HUES48 (cell line): ENCODE results near the gene PARD3.

Experiments used
- H3K27ac ChIP-seq: one replicate; pipeline ENCODE4 v1.7.0; 2013; ENCODE audit warnings: low read depth, low read length, inconsistent platforms
- H3K27me3 ChIP-seq: 2 replicates; pipeline ENCODE4 v1.6.1; 2013; ENCODE audit warnings: mild to moderate bottlenecking, low read length; ENCODE audit not compliant: control insufficient read depth, insufficient read depth
- H3K36me3 ChIP-seq: 2 replicates; pipeline ENCODE4 v1.6.1; 2013; ENCODE audit warnings: low read length; ENCODE audit not compliant: control insufficient read depth, insufficient read depth
- H3K4me1 ChIP-seq: 2 replicates; pipeline ENCODE4 v1.6.1; 2013; ENCODE audit warnings: mild to moderate bottlenecking, low read length; ENCODE audit not compliant: control insufficient read depth, insufficient read depth
- H3K4me3 ChIP-seq: 2 replicates; pipeline ENCODE4 v1.5.1; 2013; ENCODE audit warnings: mild to moderate bottlenecking, low read depth, low read length
- H3K9ac ChIP-seq: 2 replicates; pipeline ENCODE4 v1.6.1; 2013; ENCODE audit warnings: mild to moderate bottlenecking, low read depth, low read length, moderate library complexity
- H3K9me3 ChIP-seq: 2 replicates; pipeline ENCODE4 v1.6.1; 2013; ENCODE audit warnings: low read length; ENCODE audit not compliant: control insufficient read depth, insufficient read depth

Gene PARD3

GRCh38 chr10:34420273-34420672, 394.8 kb downstream of the PARD3 start:
- Histone ChIP-seq H3K27me3 (no peaks in the 10 kb centered on the region), H3K4me1 (peaks cover 59% of the 10 kb centered on the region), H3K9me3 (no peaks in the 10 kb centered on the region), H3K4me3 (peak overlapping the region; percentile 12; the same call in 1 of the 2 replicates), H3K36me3 (no peaks in the 10 kb centered on the region), H3K27ac (no peak overlapping the region), H3K9ac (no peak overlapping the region)

- Histone ChIP-seq H3K9ac (no peak overlapping the region), H3K27ac (no peak overlapping the region), H3K9me3 (no peaks in the 10 kb centered on the region), H3K27me3 (no peaks in the 10 kb centered on the region), H3K4me1 (peaks cover 39% of the 10 kb centered on the region), H3K36me3 (no peaks in the 10 kb centered on the region), H3K4me3 (no peak overlapping the region)
These were observed 400.1 kb downstream of the PARD3 start for GRCh38 chr10:34415039-34415438.

- Histone ChIP-seq H3K9me3 (no peaks in the 10 kb centered on the region), H3K27me3 (no peaks in the 10 kb centered on the region), H3K36me3 (no peaks in the 10 kb centered on the region), H3K4me1 (peaks cover 34% of the 10 kb centered on the region), H3K9ac (no peak overlapping the region), H3K4me3 (no peak overlapping the region), H3K27ac (peak overlapping the region; percentile 81)
These were observed 401.1 kb downstream of the PARD3 start for GRCh38 chr10:34413756-34414587.

- Histone ChIP-seq H3K27ac (peak overlapping the region; percentile 81), H3K9ac (no peak overlapping the region)
These were observed 401.9 kb downstream of the PARD3 start for GRCh38 chr10:34413214-34413613.

GRCh38 chr10:34408956-34409355, 406.1 kb downstream of the PARD3 start:
- H3K4me1 ChIP-seq: peaks cover 18% of the 10 kb centered on the region
- no peaks in the 10 kb centered on the region for H3K9me3 ChIP-seq
- no peaks in the 10 kb centered on the region for H3K36me3 ChIP-seq
- H3K27ac ChIP-seq: no peak overlapping the region
- H3K9ac ChIP-seq: no peak overlapping the region
- no peak overlapping the region for H3K4me3 ChIP-seq
- H3K27me3 ChIP-seq: no peaks in the 10 kb centered on the region

More at GRCh38 chr10:34413214-34413613, 401.9 kb downstream of the PARD3 start:
- no peaks in the 10 kb centered on the region for H3K9me3 ChIP-seq
- H3K4me1 ChIP-seq: peaks cover 34% of the 10 kb centered on the region
- H3K4me3 ChIP-seq: no peak overlapping the region
- no peaks in the 10 kb centered on the region for H3K36me3 ChIP-seq
- H3K27me3 ChIP-seq: no peaks in the 10 kb centered on the region

GRCh38 chr10:34408381-34408780, 406.7 kb downstream of the PARD3 start:
- Histone ChIP-seq H3K27me3 (no peaks in the 10 kb centered on the region), H3K4me1 (peaks cover 14% of the 10 kb centered on the region), H3K27ac (no peak overlapping the region), H3K9me3 (no peaks in the 10 kb centered on the region), H3K36me3 (no peaks in the 10 kb centered on the region), H3K4me3 (no peak overlapping the region), H3K9ac (no peak overlapping the region)

- H3K27me3 ChIP-seq: no peaks in the 10 kb centered on the region
- no peaks in the 10 kb centered on the region for H3K9me3 ChIP-seq
- peaks cover 6% of the 10 kb centered on the region for H3K4me1 ChIP-seq
- no peak overlapping the region for H3K9ac ChIP-seq
- no peaks in the 10 kb centered on the region for H3K36me3 ChIP-seq
- no peak overlapping the region for H3K4me3 ChIP-seq
- no peak overlapping the region for H3K27ac ChIP-seq
These were observed 407.7 kb downstream of the PARD3 start for GRCh38 chr10:34407324-34407805.

- Histone ChIP-seq H3K27ac (no peak overlapping the region), H3K4me3 (no peak overlapping the region), H3K36me3 (no peaks in the 10 kb centered on the region), H3K9ac (no peak overlapping the region), H3K4me1 (peaks cover 3% of the 10 kb centered on the region; the same call in 1 of the 2 replicates), H3K9me3 (no peaks in the 10 kb centered on the region), H3K27me3 (no peaks in the 10 kb centered on the region)
These were observed 408.4 kb downstream of the PARD3 start for GRCh38 chr10:34406463-34407323.

GRCh38 chr10:34405611-34406462, 409.3 kb downstream of the PARD3 start:
- Histone ChIP-seq H3K4me1 (peaks cover 3% of the 10 kb centered on the region; the same call in 1 of the 2 replicates), H3K4me3 (no peak overlapping the region), H3K9me3 (no peaks in the 10 kb centered on the region), H3K36me3 (no peaks in the 10 kb centered on the region), H3K27me3 (no peaks in the 10 kb centered on the region), H3K27ac (no peak overlapping the region), H3K9ac (no peak overlapping the region)

- H3K9me3 ChIP-seq: no peaks in the 10 kb centered on the region
- H3K36me3 ChIP-seq: no peaks in the 10 kb centered on the region
- H3K9ac ChIP-seq: no peak overlapping the region
- H3K27ac ChIP-seq: no peak overlapping the region
- no peak overlapping the region for H3K4me3 ChIP-seq
- H3K4me1 ChIP-seq: peaks cover 3% of the 10 kb centered on the region; the same call in 1 of the 2 replicates
- H3K27me3 ChIP-seq: no peaks in the 10 kb centered on the region
These were observed 411.6 kb downstream of the PARD3 start for GRCh38 chr10:34403512-34403911.
